Liver (tissue), 9 donors: ENCODE data around the gene MACROD1. TPM values are rescaled to one million over a fixed set of nuclear protein-coding genes. Genes with fewer than 3 reads are reported as not detected.
A peak's percentile ranks its signal among the peaks of the same experiment; 100 is the strongest.

Source experiments
- DNase-seq: peaks from one replicate; pipeline ENCODE4 v3.0.0-alpha.2; 2017; ENCODE audit warnings: low spot score
- H3K27ac ChIP-seq, 2 donors: one replicate each; pipeline ENCODE4 v1.7.0; 2013; ENCODE audit warnings: inconsistent platforms in 2 of 2, low read length in 2 of 2, control low read depth in 1 of 2, low read depth in 1 of 2, mild to moderate bottlenecking in 1 of 2
- H3K27me3 ChIP-seq, 4 donors: one replicate each; pipeline versions ENCODE4 v1.6.1 to v1.7.0; 2013; ENCODE audit warnings: low read length in 3 of 4, inconsistent platforms in 1 of 4, mild to moderate bottlenecking in 1 of 4, moderate library complexity in 1 of 4; ENCODE audit not compliant: control insufficient read depth in 4 of 4, insufficient read depth in 4 of 4
- H3K36me3 ChIP-seq, 4 donors: one replicate each; pipeline versions ENCODE4 v1.6.1 to v1.7.0; 2013; ENCODE audit warnings: low read length in 3 of 4, mild to moderate bottlenecking in 3 of 4, low read depth in 1 of 4, moderate library complexity in 1 of 4; ENCODE audit not compliant: control insufficient read depth in 4 of 4, insufficient read depth in 3 of 4
- H3K4me1 ChIP-seq, 4 donors: one replicate each; pipeline versions ENCODE4 v1.6.1 to v1.7.0; 2013; ENCODE audit warnings: low read length in 3 of 4, mild to moderate bottlenecking in 3 of 4, moderate library complexity in 1 of 4; ENCODE audit not compliant: control insufficient read depth in 4 of 4, insufficient read depth in 4 of 4
- H3K4me3 ChIP-seq, 3 donors: one replicate each; pipeline versions ENCODE4 v1.6.1 to v1.7.0; 2013; ENCODE audit warnings: low read length in 3 of 3, control low read depth in 1 of 3, low read depth in 1 of 3, mild to moderate bottlenecking in 1 of 3
- H3K9ac ChIP-seq, 2 donors: one replicate each; pipeline ENCODE4 v1.7.0; 2013; ENCODE audit warnings: low read length in 2 of 2, mild to moderate bottlenecking in 2 of 2, moderate library complexity in 2 of 2, control low read depth in 1 of 2, low read depth in 1 of 2
- H3K9me3 ChIP-seq, 4 donors: one replicate each; pipeline versions ENCODE4 v1.6.1 to v1.7.0; 2013; ENCODE audit warnings: low read length in 3 of 4; ENCODE audit not compliant: control insufficient read depth in 4 of 4
- EGR1 ChIP-seq, 2 donors: IDR thresholded peaks; 2 replicates each; pipeline ENCODE4 v1.6.1; 2016 to 2018; ENCODE audit warnings: antibody characterized with exemption in 2 of 2, low read depth in 2 of 2
- FOXA1 ChIP-seq: IDR thresholded peaks from 2 replicates; pipeline ENCODE4 v1.6.1; 2016; ENCODE audit warnings: antibody characterized with exemption
- FOXA2 ChIP-seq: IDR thresholded peaks from 2 replicates; pipeline ENCODE4 v1.6.1; 2016; ENCODE audit warnings: antibody characterized with exemption
- GABPA ChIP-seq, 2 donors: IDR thresholded peaks in 1 of 2; conservative IDR thresholded peaks in 1 of 2; 2 replicates each; pipeline ENCODE4 v1.6.1; 2016; ENCODE audit warnings: antibody characterized with exemption in 2 of 2, mild to moderate bottlenecking in 1 of 2, moderate library complexity in 1 of 2
- HNF4A ChIP-seq, 2 donors: conservative IDR thresholded peaks; 2 replicates each; pipeline ENCODE4 v1.6.1; 2016; ENCODE audit warnings: antibody characterized with exemption in 2 of 2, mild to moderate bottlenecking in 2 of 2
- HNF4G ChIP-seq: IDR thresholded peaks from 2 replicates; pipeline ENCODE4 v1.6.1; 2016; ENCODE audit warnings: antibody characterized with exemption
- JUND ChIP-seq, 2 donors: IDR thresholded peaks; 2 replicates each; pipeline ENCODE4 v1.6.1; 2016; ENCODE audit warnings: antibody characterized with exemption in 2 of 2
- NR2F2 ChIP-seq: IDR thresholded peaks from 2 replicates; pipeline ENCODE4 v1.6.1; 2016; ENCODE audit warnings: antibody characterized with exemption
- RAD21 ChIP-seq, 2 donors: IDR thresholded peaks; 2 replicates each; pipeline ENCODE4 v1.6.1; 2016; ENCODE audit warnings: antibody characterized with exemption in 2 of 2, mild to moderate bottlenecking in 2 of 2
- RXRA ChIP-seq, 2 donors: IDR thresholded peaks; 2 replicates each; pipeline ENCODE4 v1.6.1; 2017 to 2018; ENCODE audit warnings: antibody characterized with exemption in 2 of 2, mild to moderate bottlenecking in 1 of 2
- SP1 ChIP-seq: IDR thresholded peaks from 2 replicates; pipeline ENCODE4 v1.6.1; 2018; ENCODE audit warnings: antibody characterized with exemption, mild to moderate bottlenecking
- TAF1 ChIP-seq: conservative IDR thresholded peaks from 2 replicates; pipeline ENCODE4 v1.6.1; 2016; ENCODE audit warnings: antibody characterized with exemption, mild to moderate bottlenecking
- YY1 ChIP-seq: IDR thresholded peaks from 2 replicates; pipeline ENCODE4 v1.6.1; 2016; ENCODE audit warnings: antibody characterized with exemption, mild to moderate bottlenecking
- WGBS: extraction: QIAGEN DNeasy Blood & Tissue Kit; methylation state at CpG from one replicate; pipeline ENCODE4 v1.1.7; 2013; 5-methylcytosine and 5-hydroxymethylcytosine counted together
- polyA plus RNA-seq, 2 donors: library from polyadenylated mRNA; stranded (reverse) in 1 of 2; unstranded in 1 of 2; fragments of 200-250 nt in 1 of 2; fragments of >200 nt in 1 of 2; fragmentation: Nextera tagmentation in 1 of 2; extraction: Ambion mirVana in 1 of 2; gene quantifications; one replicate each; pipeline versions ENCODE4 v1.2.1 to v1.2.3, GENCODE V29; 2013 to 2015
- total RNA-seq, 2 donors: library from RNA; depleted of rRNA; stranded (reverse); fragments of >200 nt; gene quantifications; one replicate each; pipeline ENCODE4 v1.2.3, GENCODE V29; 2014
- TF ChIP-seq, protein P1 (sequence below): fragments of 150-350 bp; IDR thresholded peaks from 2 replicates; pipeline ENCODE4 v1.5.1; 2017; ENCODE audit warnings: improper control_type of control experiment, low read depth, low read length; ENCODE audit not compliant: missing input control
- TF ChIP-seq, protein P2 (sequence below): IDR thresholded peaks from 2 replicates; pipeline ENCODE4 v1.6.1; 2016; ENCODE audit warnings: antibody characterized with exemption
- TF ChIP-seq, protein P3 (sequence below): IDR thresholded peaks from 2 replicates; pipeline ENCODE4 v1.6.1; 2016; ENCODE audit warnings: antibody characterized with exemption
- TF ChIP-seq, protein P4 (sequence below): IDR thresholded peaks from 2 replicates; pipeline ENCODE4 v1.6.1; 2016; ENCODE audit warnings: antibody characterized with exemption, mild to moderate bottlenecking
- TF ChIP-seq, protein P5 (sequence below): IDR thresholded peaks from 2 replicates; pipeline ENCODE4 v1.6.1; 2016; ENCODE audit warnings: antibody characterized with exemption
- donor health status: healthy.
- donor health status: healthy.
- donor health status: healthy.
- donor health status: healthy.
- donor health status: healthy.

The MACROD1 gene
- total and polyA plus RNA-seq, 4 donors, result 8.9 to 25.9 (median 13.1) TPM

DNA sequence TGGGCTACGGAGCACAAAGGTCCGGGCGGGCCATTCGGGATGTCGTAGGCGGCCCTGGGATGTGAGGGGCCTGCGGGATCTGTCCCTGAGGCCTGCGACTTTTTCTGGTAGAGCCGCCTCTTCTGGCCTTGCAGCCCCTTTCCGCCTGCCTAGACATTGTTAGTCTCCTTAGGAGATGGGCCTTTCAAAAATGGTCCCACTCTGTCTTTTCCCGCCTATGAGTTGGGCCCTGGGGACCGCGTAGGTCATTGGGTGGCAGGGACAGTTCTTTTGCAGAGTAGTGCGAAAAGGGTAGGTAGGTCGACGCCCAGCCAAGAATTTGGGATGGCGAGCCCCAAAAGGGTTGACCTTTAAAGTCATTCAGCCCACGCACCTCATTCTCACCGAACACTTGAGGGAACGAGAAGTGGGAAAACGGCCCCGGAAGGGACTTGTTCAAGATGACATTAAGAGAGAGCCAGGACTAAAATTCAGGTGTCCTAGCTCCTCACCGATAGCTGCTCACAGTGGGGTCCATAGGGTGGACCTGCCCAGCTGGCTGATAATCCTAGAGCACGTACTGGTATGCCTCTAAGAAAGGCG, 178.9 kb downstream of the MACROD1 start (continued):
- TF ChIP-seq, protein P1, sequence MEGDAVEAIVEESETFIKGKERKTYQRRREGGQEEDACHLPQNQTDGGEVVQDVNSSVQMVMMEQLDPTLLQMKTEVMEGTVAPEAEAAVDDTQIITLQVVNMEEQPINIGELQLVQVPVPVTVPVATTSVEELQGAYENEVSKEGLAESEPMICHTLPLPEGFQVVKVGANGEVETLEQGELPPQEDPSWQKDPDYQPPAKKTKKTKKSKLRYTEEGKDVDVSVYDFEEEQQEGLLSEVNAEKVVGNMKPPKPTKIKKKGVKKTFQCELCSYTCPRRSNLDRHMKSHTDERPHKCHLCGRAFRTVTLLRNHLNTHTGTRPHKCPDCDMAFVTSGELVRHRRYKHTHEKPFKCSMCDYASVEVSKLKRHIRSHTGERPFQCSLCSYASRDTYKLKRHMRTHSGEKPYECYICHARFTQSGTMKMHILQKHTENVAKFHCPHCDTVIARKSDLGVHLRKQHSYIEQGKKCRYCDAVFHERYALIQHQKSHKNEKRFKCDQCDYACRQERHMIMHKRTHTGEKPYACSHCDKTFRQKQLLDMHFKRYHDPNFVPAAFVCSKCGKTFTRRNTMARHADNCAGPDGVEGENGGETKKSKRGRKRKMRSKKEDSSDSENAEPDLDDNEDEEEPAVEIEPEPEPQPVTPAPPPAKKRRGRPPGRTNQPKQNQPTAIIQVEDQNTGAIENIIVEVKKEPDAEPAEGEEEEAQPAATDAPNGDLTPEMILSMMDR, result no peak
- no peak for TF ChIP-seq RXRA (IDR thresholded peaks at IDR 0.05)

DNA sequence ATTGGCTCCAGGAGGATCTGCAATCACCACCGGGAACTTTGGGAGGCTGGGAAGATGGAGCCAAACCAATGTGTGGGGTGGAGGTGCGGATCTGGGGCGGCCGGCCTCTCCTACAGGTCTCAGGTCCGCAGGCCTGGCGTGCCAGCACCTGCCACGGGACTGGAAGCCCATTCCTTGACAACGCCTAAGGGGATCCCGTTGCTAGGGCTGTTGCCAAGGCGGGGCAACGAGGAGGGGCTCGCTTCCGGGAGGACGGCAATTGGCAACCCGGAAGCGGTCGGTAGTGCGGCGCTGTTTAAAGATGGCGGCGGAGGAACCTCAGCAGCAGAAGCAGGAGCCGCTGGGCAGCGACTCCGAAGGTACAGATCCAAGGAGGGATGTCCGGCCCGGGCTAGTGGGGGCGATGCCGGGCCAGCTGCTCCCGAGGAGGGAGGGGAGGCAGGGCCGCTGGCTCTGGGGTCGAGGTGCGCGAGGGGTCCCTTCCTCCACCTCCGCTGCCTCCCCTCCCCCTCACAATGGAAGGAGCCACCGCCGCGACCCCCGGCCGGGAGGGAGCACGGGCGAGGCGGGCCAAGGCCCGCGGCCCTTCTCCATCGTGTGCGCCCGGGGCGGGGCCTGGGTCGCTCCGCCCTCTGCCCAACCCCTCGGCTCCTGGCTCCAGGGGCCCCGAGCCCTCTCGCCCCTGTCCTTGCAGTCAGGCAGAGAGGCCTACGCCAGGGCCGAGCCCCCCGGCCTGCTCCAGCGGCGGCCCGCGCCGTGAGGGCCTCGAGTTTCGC, 179.6 kb downstream of the MACROD1 start, which contains the start of gene OTUB1:
Gene OTUB1 (plus strand): TSS at position 283 of the 776 bp plus-strand sequence. CDS start 19 bp downstream, at position 302.
- peak within 1 kb of the TSS; percentile 65 to 99 (median 94) for H3K4me3 ChIP-seq
- H3K9me3 ChIP-seq, result no peaks in the 10 kb centered on the region
- H3K4me1 ChIP-seq, result peaks cover 10 to 23% (median 17%) of the 10 kb centered on the region in 4 donors
- H3K27me3 ChIP-seq, result no peaks in the 10 kb centered on the region
- TF ChIP-seq, protein P2, sequence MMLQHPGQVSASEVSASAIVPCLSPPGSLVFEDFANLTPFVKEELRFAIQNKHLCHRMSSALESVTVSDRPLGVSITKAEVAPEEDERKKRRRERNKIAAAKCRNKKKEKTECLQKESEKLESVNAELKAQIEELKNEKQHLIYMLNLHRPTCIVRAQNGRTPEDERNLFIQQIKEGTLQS, result no peak
- TF ChIP-seq GABPA (IDR thresholded peaks at IDR 0.05 in 1 of 2, conservative IDR thresholded peaks at IDR 0.05 in 1 of 2) (peak; percentile 67 to 92), FOXA1 (no peak), YY1 (peak; percentile 99), NR2F2 (no peak), HNF4G (no peak), SP1 (no peak), EGR1 (IDR thresholded peaks at IDR 0.05; ENCODE audit: low read depth in 2 of 2) (peak in 1 of 2 donors; percentile 64), FOXA2 (no peak), HNF4A (conservative IDR thresholded peaks at IDR 0.05) (no peak), RXRA (IDR thresholded peaks at IDR 0.05) (no peak), JUND (IDR thresholded peaks at IDR 0.05) (no peak), RAD21 (IDR thresholded peaks at IDR 0.05) (no peak), TAF1 (no peak)
- TF ChIP-seq, protein P1, result peak; percentile 11
- TF ChIP-seq, protein P3, sequence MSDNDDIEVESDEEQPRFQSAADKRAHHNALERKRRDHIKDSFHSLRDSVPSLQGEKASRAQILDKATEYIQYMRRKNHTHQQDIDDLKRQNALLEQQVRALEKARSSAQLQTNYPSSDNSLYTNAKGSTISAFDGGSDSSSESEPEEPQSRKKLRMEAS, result no peak
- TF ChIP-seq, protein P4, sequence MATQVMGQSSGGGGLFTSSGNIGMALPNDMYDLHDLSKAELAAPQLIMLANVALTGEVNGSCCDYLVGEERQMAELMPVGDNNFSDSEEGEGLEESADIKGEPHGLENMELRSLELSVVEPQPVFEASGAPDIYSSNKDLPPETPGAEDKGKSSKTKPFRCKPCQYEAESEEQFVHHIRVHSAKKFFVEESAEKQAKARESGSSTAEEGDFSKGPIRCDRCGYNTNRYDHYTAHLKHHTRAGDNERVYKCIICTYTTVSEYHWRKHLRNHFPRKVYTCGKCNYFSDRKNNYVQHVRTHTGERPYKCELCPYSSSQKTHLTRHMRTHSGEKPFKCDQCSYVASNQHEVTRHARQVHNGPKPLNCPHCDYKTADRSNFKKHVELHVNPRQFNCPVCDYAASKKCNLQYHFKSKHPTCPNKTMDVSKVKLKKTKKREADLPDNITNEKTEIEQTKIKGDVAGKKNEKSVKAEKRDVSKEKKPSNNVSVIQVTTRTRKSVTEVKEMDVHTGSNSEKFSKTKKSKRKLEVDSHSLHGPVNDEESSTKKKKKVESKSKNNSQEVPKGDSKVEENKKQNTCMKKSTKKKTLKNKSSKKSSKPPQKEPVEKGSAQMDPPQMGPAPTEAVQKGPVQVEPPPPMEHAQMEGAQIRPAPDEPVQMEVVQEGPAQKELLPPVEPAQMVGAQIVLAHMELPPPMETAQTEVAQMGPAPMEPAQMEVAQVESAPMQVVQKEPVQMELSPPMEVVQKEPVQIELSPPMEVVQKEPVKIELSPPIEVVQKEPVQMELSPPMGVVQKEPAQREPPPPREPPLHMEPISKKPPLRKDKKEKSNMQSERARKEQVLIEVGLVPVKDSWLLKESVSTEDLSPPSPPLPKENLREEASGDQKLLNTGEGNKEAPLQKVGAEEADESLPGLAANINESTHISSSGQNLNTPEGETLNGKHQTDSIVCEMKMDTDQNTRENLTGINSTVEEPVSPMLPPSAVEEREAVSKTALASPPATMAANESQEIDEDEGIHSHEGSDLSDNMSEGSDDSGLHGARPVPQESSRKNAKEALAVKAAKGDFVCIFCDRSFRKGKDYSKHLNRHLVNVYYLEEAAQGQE, result no peak
- TF ChIP-seq, protein P5, sequence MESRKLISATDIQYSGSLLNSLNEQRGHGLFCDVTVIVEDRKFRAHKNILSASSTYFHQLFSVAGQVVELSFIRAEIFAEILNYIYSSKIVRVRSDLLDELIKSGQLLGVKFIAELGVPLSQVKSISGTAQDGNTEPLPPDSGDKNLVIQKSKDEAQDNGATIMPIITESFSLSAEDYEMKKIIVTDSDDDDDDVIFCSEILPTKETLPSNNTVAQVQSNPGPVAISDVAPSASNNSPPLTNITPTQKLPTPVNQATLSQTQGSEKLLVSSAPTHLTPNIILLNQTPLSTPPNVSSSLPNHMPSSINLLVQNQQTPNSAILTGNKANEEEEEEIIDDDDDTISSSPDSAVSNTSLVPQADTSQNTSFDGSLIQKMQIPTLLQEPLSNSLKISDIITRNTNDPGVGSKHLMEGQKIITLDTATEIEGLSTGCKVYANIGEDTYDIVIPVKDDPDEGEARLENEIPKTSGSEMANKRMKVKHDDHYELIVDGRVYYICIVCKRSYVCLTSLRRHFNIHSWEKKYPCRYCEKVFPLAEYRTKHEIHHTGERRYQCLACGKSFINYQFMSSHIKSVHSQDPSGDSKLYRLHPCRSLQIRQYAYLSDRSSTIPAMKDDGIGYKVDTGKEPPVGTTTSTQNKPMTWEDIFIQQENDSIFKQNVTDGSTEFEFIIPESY, result no peak
- H3K36me3 ChIP-seq, result peaks cover 0 to 9% (median 5%) of the 10 kb centered on the region in 4 donors
- WGBS, result under 1% methylated on average over 63 of the region's 63 CpGs
- peak; percentile 83 for DNase-seq
- peak within 1 kb of the TSS; percentile 13 to 72 for H3K27ac ChIP-seq
- H3K9ac ChIP-seq, result peak within 1 kb of the TSS; percentile 25 to 54
